ENCODE data around the gene LY6G6C. TPM values are rescaled to one million over a fixed set of nuclear protein-coding genes. Genes with fewer than 3 reads are reported as not detected.

Gene LY6G6C
- total RNA-seq, 2 donors from 2014 or later: not detected

GRCh38 chr6:31750411-31751022 is 29.0 kb upstream of the LY6G6C start:
- ATAC-seq (no peak), DNase-seq (ENCODE audit: low spot score in 2 of 2) (no peak)
- H3K36me3 Mint-ChIP-seq: peaks cover 6 to 10% of the 10 kb centered on the region in 2 donors
- no peaks in the 10 kb centered on the region for H3K9me3 Mint-ChIP-seq
- H3K27ac Mint-ChIP-seq: no peak overlapping the region

- Mint-ChIP-seq H3K9me3 (no peaks in the 10 kb centered on the region), H3K36me3 (peaks cover 6 to 15% of the 10 kb centered on the region in 2 donors), H3K27ac (no peak overlapping the region)
- DNase-seq (ENCODE audit: low spot score in 2 of 2) (no peak), ATAC-seq (no peak)
Measured at GRCh38 chr6:31749301-31750036, 27.9 kb upstream of the LY6G6C start.

GRCh38 chr6:31744422-31744821 is 22.9 kb upstream of the LY6G6C start:
- ATAC-seq (no peak), DNase-seq (ENCODE audit: low spot score in 2 of 2) (no peak)
- H3K36me3 Mint-ChIP-seq: peaks cover 22 to 58% of the 10 kb centered on the region in 2 donors
- peak overlapping the region in 1 of 2 donors; percentile 17 for H3K27ac Mint-ChIP-seq
- no peaks in the 10 kb centered on the region for H3K9me3 Mint-ChIP-seq

GRCh38 chr6:31742894-31743293 is 21.3 kb upstream of the LY6G6C start:
- peaks cover 22 to 55% of the 10 kb centered on the region in 2 donors for H3K36me3 Mint-ChIP-seq
- H3K27ac Mint-ChIP-seq: no peak overlapping the region
- no peak for ATAC-seq

GRCh38 chr6:31741815-31742214 is 20.3 kb upstream of the LY6G6C start:
- ATAC-seq (no peak), DNase-seq (ENCODE audit: low spot score in 2 of 2) (no peak)
- Mint-ChIP-seq H3K9me3 (no peaks in the 10 kb centered on the region), H3K36me3 (peaks cover 17 to 48% of the 10 kb centered on the region in 2 donors), H3K27ac (peak overlapping the region in 1 of 2 donors; percentile 5)

More at GRCh38 chr6:31742894-31743293, 21.3 kb upstream of the LY6G6C start:
- H3K9me3 Mint-ChIP-seq: no peaks in the 10 kb centered on the region
- DNase-seq (ENCODE audit: low spot score in 2 of 2): no peak

GRCh38 chr6:31740397-31741223 is 19.1 kb upstream of the LY6G6C start:
- ATAC-seq (no peak), DNase-seq (ENCODE audit: low spot score in 2 of 2) (no peak)
- Mint-ChIP-seq H3K36me3 (peaks cover 29 to 56% of the 10 kb centered on the region in 2 donors), H3K9me3 (no peaks in the 10 kb centered on the region), H3K27ac (peak overlapping the region; percentile 95 to 98)

- Mint-ChIP-seq H3K9me3 (no peaks in the 10 kb centered on the region), H3K36me3 (peaks cover 37 to 59% of the 10 kb centered on the region in 2 donors), H3K27ac (peak within 1 kb of the TSS; percentile 95 to 98)
- DNase-seq (ENCODE audit: low spot score in 2 of 2) (peak; percentile 96 to 99), ATAC-seq (peak; percentile 83 to 87)
Measured at GRCh38 chr6:31739639-31740396, 18.3 kb upstream of the LY6G6C start, which contains the start of gene MSH5. Gene MSH5 (plus strand): TSS chr6:31740005. CDS start chr6:31740467, 462 bp downstream.

GRCh38 chr6:31737991-31738979 is 16.7 kb upstream of the LY6G6C start:
- peaks cover 52 to 66% of the 10 kb centered on the region in 2 donors for H3K36me3 Mint-ChIP-seq
- no peaks in the 10 kb centered on the region for H3K9me3 Mint-ChIP-seq
- H3K27ac Mint-ChIP-seq: peak overlapping the region; percentile 82 to 95
- DNase-seq (ENCODE audit: low spot score in 2 of 2) (peak; percentile 47 to 69), ATAC-seq (peak; percentile 22 to 23)

- peaks cover 56 to 62% of the 10 kb centered on the region in 2 donors for H3K36me3 Mint-ChIP-seq
- peak overlapping the region; percentile 82 to 95 for H3K27ac Mint-ChIP-seq
- DNase-seq (ENCODE audit: low spot score in 2 of 2): no peak
- no peak for ATAC-seq
- no peaks in the 10 kb centered on the region for H3K9me3 Mint-ChIP-seq
Measured at GRCh38 chr6:31737315-31737990, 15.9 kb upstream of the LY6G6C start.

- no peaks in the 10 kb centered on the region for H3K9me3 Mint-ChIP-seq
- ATAC-seq: no peak
- no peak for DNase-seq (ENCODE audit: low spot score in 2 of 2)
- H3K36me3 Mint-ChIP-seq: peaks cover 55 to 64% of the 10 kb centered on the region in 2 donors
- peak overlapping the region; percentile 88 to 95 for H3K27ac Mint-ChIP-seq
Measured at GRCh38 chr6:31736768-31737314, 15.3 kb upstream of the LY6G6C start.

- DNase-seq (ENCODE audit: low spot score in 2 of 2): peak; percentile 83 to 92
- peak within 1 kb of the TSS; percentile 95 to 97 for H3K27ac Mint-ChIP-seq
- peak; percentile 54 to 69 for ATAC-seq
- no peaks in the 10 kb centered on the region for H3K9me3 Mint-ChIP-seq
- peaks cover 54 to 62% of the 10 kb centered on the region in 2 donors for H3K36me3 Mint-ChIP-seq
Measured at GRCh38 chr6:31736021-31736767, 14.6 kb upstream of the LY6G6C start, which contains the start of gene CLIC1. Gene CLIC1 (minus strand): TSS chr6:31736530. CDS start chr6:31736300, 230 bp downstream.

GRCh38 chr6:31734821-31735406 is 13.4 kb upstream of the LY6G6C start:
- Mint-ChIP-seq H3K27ac (peak overlapping the region; percentile 95 to 97), H3K9me3 (no peaks in the 10 kb centered on the region), H3K36me3 (peaks cover 56 to 60% of the 10 kb centered on the region in 2 donors)
- peak; percentile 55 to 80 for DNase-seq (ENCODE audit: low spot score in 2 of 2)
- peak; percentile 42 to 53 for ATAC-seq

GRCh38 chr6:31734247-31734820 is 12.8 kb upstream of the LY6G6C start:
- ATAC-seq (no peak), DNase-seq (ENCODE audit: low spot score in 2 of 2) (no peak)
- H3K36me3 Mint-ChIP-seq: peaks cover 53 to 56% of the 10 kb centered on the region in 2 donors
- no peaks in the 10 kb centered on the region for H3K9me3 Mint-ChIP-seq
- H3K27ac Mint-ChIP-seq: peak overlapping the region; percentile 95 to 97
